ENCODE data around the gene SLC22A7.

- TF ChIP-seq CTCF (IDR thresholded peaks at IDR 0.05) (no peak), EZH2 (IDR thresholded peaks at IDR 0.05; ENCODE audit: borderline replicate concordance, insufficient read depth, low read depth, low read length, poor library complexity, severe bottlenecking) (no peak)
Observed at GRCh38 chr6:43257367-43258145, 40.5 kb upstream of the SLC22A7 start.

All from B cell (primary cell).